Esophagus muscularis mucosa (tissue), 4 donors: ENCODE results near the gene HSD17B11. TPM values are rescaled to one million over a fixed set of nuclear protein-coding genes. Genes with fewer than 3 reads are reported as not detected.
"Not testable (repeated sequence)": the region's sequence is repeated elsewhere in the genome, so short reads cannot be mapped to it uniquely, and the experiment has no call there.

ENCODE experiments used
- DNase-seq: peaks from one replicate; pipeline ENCODE4 v3.0.0-alpha.2; 2017; ENCODE audit errors: extremely low spot score
- H3K27ac ChIP-seq, 4 donors: fragments of 200-600 bp; sonication (generic); replicated peaks in 1 of 4; 1 replicate in 3 of 4; 2 replicates in 1 of 4; pipeline ENCODE4 v1.5.1; 2016 to 2019; ENCODE audit warnings: mild to moderate bottlenecking in 1 of 4
- H3K27me3 ChIP-seq, 4 donors: fragments of 200-600 bp; sonication (generic); one replicate each; pipeline versions ENCODE4 v1.5.1 to v1.6.0; 2016 to 2019
- H3K36me3 ChIP-seq, 4 donors: fragments of 200-600 bp; sonication (generic); one replicate each; pipeline ENCODE4 v1.5.1; 2016 to 2019
- H3K4me1 ChIP-seq, 4 donors: fragments of 200-600 bp; sonication (generic); one replicate each; pipeline ENCODE4 v1.5.1; 2016 to 2019
- H3K4me3 ChIP-seq, 4 donors: fragments of 200-600 bp; sonication (generic); 1 replicate in 2 of 4; 2 replicates in 2 of 4; pipeline ENCODE4 v1.5.1; 2016 to 2019; ENCODE audit warnings: mild to moderate bottlenecking in 4 of 4, moderate library complexity in 1 of 4
- H3K9me3 ChIP-seq, 4 donors: fragments of 200-600 bp; sonication (generic); 1 replicate in 3 of 4; 2 replicates in 1 of 4; pipeline ENCODE4 v1.5.1; 2016 to 2019
- EP300 ChIP-seq: sonication (generic); formaldehyde crosslinking; IDR thresholded peaks from one replicate; pipeline ENCODE4 v1.6.1; 2017; ENCODE audit warnings: antibody characterized with exemption
- POLR2A ChIP-seq: fragments of 450-650 bp; IDR thresholded peaks from one replicate; pipeline ENCODE4 v1.6.1; 2017; ENCODE audit warnings: antibody characterized with exemption, moderate library complexity, mild to moderate bottlenecking, low read depth
- POLR2AphosphoS5 ChIP-seq, 2 donors: sonication (generic); formaldehyde crosslinking; IDR thresholded peaks; one replicate each; pipeline ENCODE4 v1.6.1; 2017; ENCODE audit warnings: antibody characterized with exemption in 2 of 2
- WGBS: methylation state at CpG from one replicate; pipeline ENCODE4 v1.1.5; 2018; 5-methylcytosine and 5-hydroxymethylcytosine counted together
- intact Hi-C: fragments of 100-400 bp; cut with DNase I; formaldehyde crosslinking; loops from one replicate; pipeline ENCODE4 v1.15.1; 2023
- total RNA-seq, 4 donors: library from RNA; depleted of rRNA; stranded (reverse); fragments of >200 nt; gene quantifications; one replicate each; pipeline versions ENCODE4 v1.1.0 to v1.2.1, GENCODE V29; 2016
- TF ChIP-seq, protein P1 (sequence below), 3 experiments: fragments of 200-600 bp in 2 of 3; fragments of 450-650 bp in 1 of 3; sonication (generic) in 2 of 3; IDR thresholded peaks; one replicate each; pipeline ENCODE4 v1.5.1; 2017 to 2019; ENCODE audit warnings: antibody characterized with exemption in 3 of 3, mild to moderate bottlenecking in 2 of 3, moderate library complexity in 1 of 3

Gene HSD17B11
- total RNA-seq, 4 donors from 2014 or later = 35.7 to 68.9 (median 52.6) TPM

DNA sequence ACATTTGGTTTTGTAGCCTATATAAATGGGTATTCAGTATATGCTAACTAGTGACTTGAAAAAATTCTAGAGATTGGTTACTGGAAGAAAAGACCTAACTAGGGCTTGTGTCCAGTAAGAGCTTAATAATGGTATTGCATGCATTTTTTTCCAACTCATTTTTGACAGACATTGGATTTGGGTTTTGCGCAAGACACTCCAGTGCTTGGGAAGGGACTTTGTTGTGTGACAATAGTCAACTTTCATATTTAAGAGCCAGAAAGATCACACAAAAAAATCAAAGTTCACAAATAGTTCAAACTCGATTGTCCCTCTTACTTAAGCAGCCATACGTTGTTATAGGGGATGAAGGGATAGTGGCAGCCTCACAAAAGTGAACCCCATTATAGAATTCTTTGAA, 1.2 kb upstream of the HSD17B11 start:
- Histone ChIP-seq H3K9me3 (peaks cover 0 to 5% (median 0%) of the 10 kb centered on the region in 4 donors), H3K36me3 (no peaks in the 10 kb centered on the region), H3K27me3 (no peaks in the 10 kb centered on the region), H3K4me1 (peaks cover 10 to 38% (median 29%) of the 10 kb centered on the region in 4 donors), H3K27ac (peak overlapping the region; percentile 88 to 96 (median 92)), H3K4me3 (peak overlapping the region in 1 of 4 donors; percentile 80)
- TF ChIP-seq, protein P1, sequence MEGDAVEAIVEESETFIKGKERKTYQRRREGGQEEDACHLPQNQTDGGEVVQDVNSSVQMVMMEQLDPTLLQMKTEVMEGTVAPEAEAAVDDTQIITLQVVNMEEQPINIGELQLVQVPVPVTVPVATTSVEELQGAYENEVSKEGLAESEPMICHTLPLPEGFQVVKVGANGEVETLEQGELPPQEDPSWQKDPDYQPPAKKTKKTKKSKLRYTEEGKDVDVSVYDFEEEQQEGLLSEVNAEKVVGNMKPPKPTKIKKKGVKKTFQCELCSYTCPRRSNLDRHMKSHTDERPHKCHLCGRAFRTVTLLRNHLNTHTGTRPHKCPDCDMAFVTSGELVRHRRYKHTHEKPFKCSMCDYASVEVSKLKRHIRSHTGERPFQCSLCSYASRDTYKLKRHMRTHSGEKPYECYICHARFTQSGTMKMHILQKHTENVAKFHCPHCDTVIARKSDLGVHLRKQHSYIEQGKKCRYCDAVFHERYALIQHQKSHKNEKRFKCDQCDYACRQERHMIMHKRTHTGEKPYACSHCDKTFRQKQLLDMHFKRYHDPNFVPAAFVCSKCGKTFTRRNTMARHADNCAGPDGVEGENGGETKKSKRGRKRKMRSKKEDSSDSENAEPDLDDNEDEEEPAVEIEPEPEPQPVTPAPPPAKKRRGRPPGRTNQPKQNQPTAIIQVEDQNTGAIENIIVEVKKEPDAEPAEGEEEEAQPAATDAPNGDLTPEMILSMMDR (IDR thresholded peaks at IDR 0.05) = no peak
- TF ChIP-seq POLR2AphosphoS5 (IDR thresholded peaks at IDR 0.05) (no peak), EP300 (no peak), POLR2A (no peak)
- no peak for DNase-seq
- 90% methylated on average over 3 of the region's 3 CpGs for WGBS
- intact Hi-C loops = no loop called here

DNA sequence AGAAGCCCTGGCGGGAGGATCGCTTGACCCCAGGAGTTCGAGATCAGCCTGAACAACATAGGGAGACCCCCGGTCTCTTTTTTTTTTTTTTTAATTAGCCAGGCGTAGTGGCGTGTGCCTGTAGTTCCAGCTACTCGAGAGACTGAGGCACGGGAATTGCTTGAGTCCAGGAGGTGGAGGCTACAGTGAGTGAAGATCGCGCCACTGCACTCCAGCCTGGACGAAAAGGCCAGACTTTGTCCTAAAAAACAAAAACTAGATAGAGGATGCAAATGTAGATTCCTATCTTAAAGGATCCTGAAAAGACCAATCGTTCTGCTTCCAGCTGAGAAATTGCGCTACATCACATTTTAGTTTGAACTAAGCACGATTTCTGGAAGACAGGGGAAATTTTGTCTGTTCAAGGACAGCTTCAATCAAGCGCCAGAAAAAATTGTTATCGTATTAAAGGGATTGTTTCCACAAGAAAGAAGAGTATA, 627 bp upstream of the HSD17B11 start:
- H3K36me3 ChIP-seq = no peaks in the 10 kb centered on the region
- TF ChIP-seq POLR2A (no peak), POLR2AphosphoS5 (IDR thresholded peaks at IDR 0.05) (no peak), EP300 (no peak)
- TF ChIP-seq, protein P1 (IDR thresholded peaks at IDR 0.05) = no peak
- peak overlapping the region; percentile 58 to 80 (median 64) for H3K4me3 ChIP-seq
- H3K27me3 ChIP-seq = no peaks in the 10 kb centered on the region
- DNase-seq = no peak
- intact Hi-C loops = loop anchor here (1.0 kb wide), 1 partner anchor 31 kb away; the partner anchor contains the start of gene NUDT9
- H3K9me3 ChIP-seq = peaks cover 0 to 5% (median 0%) of the 10 kb centered on the region in 4 donors
- peaks cover 10 to 42% (median 32%) of the 10 kb centered on the region in 4 donors for H3K4me1 ChIP-seq
- WGBS = 14% methylated on average over 16 of the region's 16 CpGs
- H3K27ac ChIP-seq = peak overlapping the region; percentile 88 to 96 (median 92)

DNA sequence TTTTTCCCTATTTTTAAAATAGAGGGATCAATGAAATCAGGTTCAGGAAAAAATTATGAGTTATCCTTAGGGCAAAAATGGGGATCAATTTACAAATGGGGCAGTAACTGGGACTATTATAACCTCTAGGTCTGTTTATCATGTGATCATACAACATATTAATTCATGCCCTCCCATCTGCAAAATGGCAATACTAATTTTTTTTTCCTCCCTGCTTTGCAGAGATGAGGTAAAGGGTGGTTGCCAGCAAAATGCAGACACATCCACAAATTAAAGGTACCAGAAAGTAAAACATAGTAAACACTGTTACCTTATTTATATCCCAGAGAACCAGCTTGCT, 467 bp downstream of the HSD17B11 start:
- Histone ChIP-seq H3K9me3 (peaks cover 0 to 5% (median 0%) of the 10 kb centered on the region in 4 donors), H3K36me3 (no peaks in the 10 kb centered on the region), H3K27me3 (no peaks in the 10 kb centered on the region), H3K4me1 (peaks cover 10 to 42% (median 32%) of the 10 kb centered on the region in 4 donors), H3K4me3 (peak overlapping the region; percentile 58 to 80 (median 64)), H3K27ac (peak overlapping the region; percentile 88 to 96 (median 92))
- DNase-seq = no peak
- TF ChIP-seq POLR2A (no peak), POLR2AphosphoS5 (IDR thresholded peaks at IDR 0.05) (no peak), EP300 (no peak)
- TF ChIP-seq, protein P1 (IDR thresholded peaks at IDR 0.05) = no peak
- intact Hi-C loops = no loop called here

DNA sequence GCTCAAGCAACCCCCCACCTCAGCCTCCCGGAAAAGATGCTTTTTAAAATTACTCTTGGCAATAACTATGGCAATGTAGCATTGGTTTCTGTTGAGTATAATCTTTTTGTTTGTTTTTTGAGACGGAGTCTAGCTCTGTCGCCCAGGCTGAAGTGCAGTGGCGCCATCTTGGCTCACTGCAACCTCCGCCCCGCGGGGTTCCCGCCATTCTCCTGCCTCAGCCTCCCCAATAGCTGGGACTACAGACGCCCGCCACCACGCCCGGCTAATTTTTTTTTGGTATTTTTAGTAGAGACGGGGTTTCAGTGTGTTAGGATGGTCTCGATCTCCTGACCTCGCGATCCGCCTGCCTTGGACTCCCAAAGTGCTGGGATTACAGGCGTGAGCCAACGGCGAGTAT, 933 bp downstream of the HSD17B11 start:
- H3K36me3 ChIP-seq, H3K27me3 ChIP-seq, DNase-seq, H3K9me3 ChIP-seq, intact Hi-C loops: not testable (repeated sequence)
- H3K4me1 ChIP-seq = peaks cover 10 to 42% (median 32%) of the 10 kb centered on the region in 4 donors
- peak overlapping the region; percentile 58 to 80 (median 64) for H3K4me3 ChIP-seq
- WGBS = 78% methylated on average over 20 of the region's 20 CpGs
- H3K27ac ChIP-seq = peak overlapping the region in 3 of 4 donors; percentile 88 to 96 (median 91)

DNA sequence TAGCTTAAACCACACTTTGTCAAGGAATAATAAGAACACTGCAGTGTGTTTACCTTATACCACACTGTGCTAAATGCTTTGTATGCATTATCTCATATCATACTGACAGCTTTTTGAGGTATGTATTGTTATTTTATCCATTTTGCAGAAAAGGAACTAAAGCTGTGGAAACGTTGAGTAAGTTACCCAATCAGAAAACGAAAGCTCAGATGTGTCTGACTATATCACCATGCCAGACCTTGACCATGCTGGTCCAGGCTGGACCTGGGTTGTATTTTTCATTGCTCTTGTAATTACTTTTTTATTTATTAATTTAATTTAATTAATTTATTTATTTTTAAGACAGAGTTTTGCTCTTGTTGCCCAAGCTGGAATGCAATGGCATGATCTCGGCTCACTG, 2.1 kb downstream of the HSD17B11 start:
- intact Hi-C loops = no loop called here
- no peak for DNase-seq
- Histone ChIP-seq H3K36me3 (no peaks in the 10 kb centered on the region), H3K9me3 (peaks cover 0 to 5% (median 0%) of the 10 kb centered on the region in 4 donors), H3K4me1 (peaks cover 10 to 42% (median 32%) of the 10 kb centered on the region in 4 donors), H3K4me3 (peak overlapping the region; percentile 58 to 80 (median 64)), H3K27ac (no peak overlapping the region), H3K27me3 (no peaks in the 10 kb centered on the region)
- WGBS = 74% methylated on average over 3 of the region's 3 CpGs
- TF ChIP-seq POLR2A = no peak
- TF ChIP-seq, protein P1 (IDR thresholded peaks at IDR 0.05) = no peak
- TF ChIP-seq EP300 = no peak
- no peak for TF ChIP-seq POLR2AphosphoS5 (IDR thresholded peaks at IDR 0.05)
